ENCODE data around the gene SCAMP4.

DNA sequence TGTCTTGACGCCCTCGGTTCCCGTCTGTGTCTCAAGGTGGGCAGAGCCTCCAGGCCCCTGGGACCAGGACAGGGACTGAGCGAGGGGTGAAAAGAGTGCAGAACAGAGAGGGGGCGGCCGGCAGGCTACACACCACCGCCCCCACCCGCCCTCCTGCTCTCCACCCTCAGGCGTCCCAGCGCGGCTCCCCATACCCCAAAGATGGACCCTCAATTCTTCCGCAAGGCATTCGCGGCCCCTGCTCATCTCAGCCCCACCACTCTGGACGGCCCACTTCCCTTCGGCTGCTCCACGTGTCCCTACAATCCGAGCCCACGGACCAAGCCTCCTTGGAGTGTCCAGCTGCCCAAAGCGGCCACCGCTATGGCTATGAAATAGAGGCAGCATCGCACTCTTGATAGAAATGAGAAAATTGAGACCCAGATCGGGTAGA is 43.6 kb upstream of the SCAMP4 start:
- TF ChIP-seq POLR2A (IDR thresholded peaks at IDR 0.05) = no peak
- TF ChIP-seq, protein P1, sequence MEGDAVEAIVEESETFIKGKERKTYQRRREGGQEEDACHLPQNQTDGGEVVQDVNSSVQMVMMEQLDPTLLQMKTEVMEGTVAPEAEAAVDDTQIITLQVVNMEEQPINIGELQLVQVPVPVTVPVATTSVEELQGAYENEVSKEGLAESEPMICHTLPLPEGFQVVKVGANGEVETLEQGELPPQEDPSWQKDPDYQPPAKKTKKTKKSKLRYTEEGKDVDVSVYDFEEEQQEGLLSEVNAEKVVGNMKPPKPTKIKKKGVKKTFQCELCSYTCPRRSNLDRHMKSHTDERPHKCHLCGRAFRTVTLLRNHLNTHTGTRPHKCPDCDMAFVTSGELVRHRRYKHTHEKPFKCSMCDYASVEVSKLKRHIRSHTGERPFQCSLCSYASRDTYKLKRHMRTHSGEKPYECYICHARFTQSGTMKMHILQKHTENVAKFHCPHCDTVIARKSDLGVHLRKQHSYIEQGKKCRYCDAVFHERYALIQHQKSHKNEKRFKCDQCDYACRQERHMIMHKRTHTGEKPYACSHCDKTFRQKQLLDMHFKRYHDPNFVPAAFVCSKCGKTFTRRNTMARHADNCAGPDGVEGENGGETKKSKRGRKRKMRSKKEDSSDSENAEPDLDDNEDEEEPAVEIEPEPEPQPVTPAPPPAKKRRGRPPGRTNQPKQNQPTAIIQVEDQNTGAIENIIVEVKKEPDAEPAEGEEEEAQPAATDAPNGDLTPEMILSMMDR (IDR thresholded peaks at IDR 0.05) = no peak

All from adrenal gland (tissue), 5 donors.